HepG2 (cell line): ENCODE data around the gene CHAF1A. TPM values are rescaled to one million over a fixed set of nuclear protein-coding genes. Genes with fewer than 3 reads are reported as not detected.

Experiments used
- ATAC-seq: fragments of 200-7000 bp; cut with Tn5 transposase; 3 replicates; pipeline ENCODE4 v1.9.1; 2020; ENCODE audit warnings: mild to moderate bottlenecking, moderate library complexity
- BruUV-seq: library from RNA; stranded (reverse); fragments of 400-500 nt; replicated peaks from 2 replicates; lab custom pipeline; 2021; lab: Mats Ljungman, UMichigan
- CTCF ChIA-PET: fragments of 300-600 bp; formaldehyde crosslinking; extraction: SDS; loops from one replicate; lab custom pipeline; 2021; ENCODE audit warnings: low total read pairs, inconsistent platforms, low intra/inter-chr PET ratio; lab: Yijun Ruan, JAX
- POLR2A ChIA-PET: fragments of 350-600 bp; sonication (Branson Sonifier 250); formaldehyde crosslinking; loops from one replicate; lab custom pipeline; 2020; ENCODE audit warnings: antibody characterized with exemption, inconsistent platforms; lab: Yijun Ruan, JAX
- DNase-seq: peaks from one replicate; pipeline ENCODE4 v3.0.0-alpha.2; 2015; ENCODE audit warnings: low spot score
- FAIRE-seq: peaks from 3 replicates; lab custom pipeline; 2011; peaks lifted over from hg19 to GRCh38; lab: Jason Lieb, UNC
- H2AFZ ChIP-seq: one replicate; pipeline ENCODE4 v1.6.1; 2011; ENCODE audit warnings: low read length, inconsistent platforms
- H3K27ac ChIP-seq: fragments of 300-600 bp; 3 replicates; pipeline ENCODE4 v1.8.0; 2011; ENCODE audit warnings: mixed run types, mild to moderate bottlenecking, mixed read lengths, low read length, inconsistent platforms; ENCODE audit not compliant: insufficient read depth; ENCODE audit errors: extremely low read length
- H3K27me3 ChIP-seq, 2 experiments: fragments of 200-600 bp in 1 of 2; 2 replicates in 1 of 2; 3 replicates in 1 of 2; pipeline versions ENCODE4 v1.6.0 to v1.8.0; 2011; ENCODE audit warnings: low read length in 2 of 2, mild to moderate bottlenecking in 2 of 2, moderate library complexity in 2 of 2, inconsistent platforms in 1 of 2; ENCODE audit not compliant: insufficient read depth in 2 of 2, control insufficient read depth in 1 of 2
- H3K36me3 ChIP-seq, 2 experiments: fragments of 200-600 bp in 1 of 2; replicated peaks in 1 of 2; 2 replicates in 1 of 2; 3 replicates in 1 of 2; pipeline versions ENCODE4 v1.5.1 to v1.8.0; 2011; ENCODE audit warnings: low read length in 2 of 2, inconsistent platforms in 1 of 2; ENCODE audit not compliant: insufficient read depth in 2 of 2, control insufficient read depth in 1 of 2
- H3K4me1 ChIP-seq: 2 replicates; pipeline ENCODE4 v1.5.1; 2012; ENCODE audit warnings: low read length, inconsistent platforms; ENCODE audit not compliant: insufficient read depth
- H3K4me2 ChIP-seq: 2 replicates; pipeline ENCODE4 v1.6.0; 2011; ENCODE audit warnings: low read depth, low read length, inconsistent platforms
- H3K4me3 ChIP-seq, 3 experiments: fragments of 200-600 bp in 1 of 3; sonication (generic), shearing (Covaris generic) in 1 of 3; replicated peaks in 1 of 3; 2 replicates each; pipeline ENCODE4 v1.5.1; 2011 to 2016; ENCODE audit warnings: low read length in 3 of 3, inconsistent platforms in 2 of 3, low read depth in 2 of 3, mild to moderate bottlenecking in 2 of 3, control low read depth in 1 of 3, mixed read lengths in 1 of 3; ENCODE audit not compliant: insufficient read depth in 1 of 3
- H3K79me2 ChIP-seq: one replicate; pipeline ENCODE4 v1.6.1; 2011; ENCODE audit warnings: low read length, inconsistent platforms; ENCODE audit not compliant: insufficient read depth
- H3K9ac ChIP-seq: 2 replicates; pipeline ENCODE4 v1.6.0; 2011; ENCODE audit warnings: mild to moderate bottlenecking, low read depth, low read length, inconsistent platforms; ENCODE audit not compliant: insufficient read depth
- H3K9me3 ChIP-seq: 2 replicates; pipeline ENCODE4 v1.5.1; 2012; ENCODE audit warnings: mild to moderate bottlenecking, low read length
- H4K20me1 ChIP-seq: 2 replicates; pipeline ENCODE4 v1.6.0; 2011; ENCODE audit warnings: inconsistent platforms, mild to moderate bottlenecking, low read length, moderate library complexity; ENCODE audit not compliant: insufficient read depth
- BRD4 ChIP-seq: sonication (generic); formaldehyde crosslinking; IDR thresholded peaks from 2 replicates; pipeline ENCODE4 v1.4.0; 2020; ENCODE audit warnings: missing genetic modification reagents
- FOXK2 ChIP-seq: fragments of 450-650 bp; IDR thresholded peaks from 2 replicates; pipeline ENCODE4 v1.6.1; 2016
- PRMT3 ChIP-seq: sonication (generic); formaldehyde crosslinking; IDR thresholded peaks from 2 replicates; pipeline ENCODE4 v1.8.1; 2022; ENCODE audit warnings: low read depth, mild to moderate bottlenecking, moderate library complexity, missing genetic modification reagents, borderline replicate concordance
- RBM22 ChIP-seq: fragments of 200-400 bp; formaldehyde crosslinking; optimal IDR thresholded peaks from 2 replicates; pipeline ENCODE3; 2017; ENCODE audit warnings: mild to moderate bottlenecking, low read length, moderate library complexity
- RBM39 ChIP-seq: fragments of 200-400 bp; formaldehyde crosslinking; IDR thresholded peaks from one replicate; pipeline ENCODE4 v1.6.1; 2018; ENCODE audit warnings: antibody characterized with exemption, mild to moderate bottlenecking, low read depth, low read length; ENCODE audit not compliant: poor library complexity, severe bottlenecking
- ZFAT ChIP-seq: sonication (generic); formaldehyde crosslinking; conservative IDR thresholded peaks from 2 replicates; pipeline ENCODE4 v1.8.1; 2023; ENCODE audit warnings: missing genetic modification reagents, inconsistent platforms
- ZNF253 ChIP-seq: sonication (generic); formaldehyde crosslinking; IDR thresholded peaks from 2 replicates; pipeline ENCODE4 v1.8.0; 2022; ENCODE audit warnings: mild to moderate bottlenecking, missing genetic modification reagents, borderline replicate concordance
- WGBS: methylation state at CpG from one replicate; pipeline ENCODE4 v1.1.6; 2017; ENCODE audit warnings: low lambda C conversion rate; 5-methylcytosine and 5-hydroxymethylcytosine counted together
- in situ Hi-C: cut with HindIII; loops from 2 replicates; pipeline ENCODE4 v1.10.0; 2017; ENCODE audit warnings: low pct_unique_long_range_greater_than_20kb; ENCODE audit not compliant: extremely low pct_ligation_motif_present
- intact Hi-C: fragments of 100-400 bp; cut with micrococcal nuclease; formaldehyde crosslinking; loops from one replicate; pipeline ENCODE4 v1.10.0; 2022; ENCODE audit not compliant: unreplicated experiment
- polyA plus RNA-seq, 8 experiments: library from polyadenylated mRNA; depleted of rRNA in 3 of 8; stranded (reverse) in 7 of 8; unstranded in 1 of 8; fragments of >200 nt; fragmentation: Illumina TruSeq in 4 of 8; extraction: Trizol in 4 of 8; gene quantifications; 2 replicates each; pipeline versions ENCODE4 v1.2.1 to v1.2.3, GENCODE V29; 2011 to 2016; ENCODE audit warnings: low read depth in 4 of 8, missing spikeins in 1 of 8, mixed read lengths in 1 of 8; ENCODE audit not compliant: insufficient read depth in 1 of 8
- total RNA-seq, 5 experiments: library from RNA; depleted of rRNA; stranded (reverse); fragments of >200 nt; fragmentation: Illumina TruSeq; extraction: Trizol; gene quantifications; 2 replicates each; pipeline ENCODE4 v1.2.3, GENCODE V29; 2016; ENCODE audit warnings: low read depth in 1 of 5
- TF ChIP-seq, protein P1 (sequence below): sonication (generic); formaldehyde crosslinking; IDR thresholded peaks from one replicate; pipeline ENCODE4 v1.5.1; 2020; ENCODE audit warnings: mild to moderate bottlenecking, missing genetic modification reagents; ENCODE audit errors: not compliant biosample characterization
- TF ChIP-seq, protein P2 (sequence below): sonication (generic); formaldehyde crosslinking; IDR thresholded peaks from 2 replicates; pipeline ENCODE4 v1.5.0; 2020; ENCODE audit warnings: mild to moderate bottlenecking, missing genetic modification reagents

Gene CHAF1A
- total and polyA plus RNA-seq, 2 of the 13 experiments (the other 11 are each of a cell fraction or from before 2014, with no cell fraction given) = 11.0 to 34.8 TPM

DNA sequence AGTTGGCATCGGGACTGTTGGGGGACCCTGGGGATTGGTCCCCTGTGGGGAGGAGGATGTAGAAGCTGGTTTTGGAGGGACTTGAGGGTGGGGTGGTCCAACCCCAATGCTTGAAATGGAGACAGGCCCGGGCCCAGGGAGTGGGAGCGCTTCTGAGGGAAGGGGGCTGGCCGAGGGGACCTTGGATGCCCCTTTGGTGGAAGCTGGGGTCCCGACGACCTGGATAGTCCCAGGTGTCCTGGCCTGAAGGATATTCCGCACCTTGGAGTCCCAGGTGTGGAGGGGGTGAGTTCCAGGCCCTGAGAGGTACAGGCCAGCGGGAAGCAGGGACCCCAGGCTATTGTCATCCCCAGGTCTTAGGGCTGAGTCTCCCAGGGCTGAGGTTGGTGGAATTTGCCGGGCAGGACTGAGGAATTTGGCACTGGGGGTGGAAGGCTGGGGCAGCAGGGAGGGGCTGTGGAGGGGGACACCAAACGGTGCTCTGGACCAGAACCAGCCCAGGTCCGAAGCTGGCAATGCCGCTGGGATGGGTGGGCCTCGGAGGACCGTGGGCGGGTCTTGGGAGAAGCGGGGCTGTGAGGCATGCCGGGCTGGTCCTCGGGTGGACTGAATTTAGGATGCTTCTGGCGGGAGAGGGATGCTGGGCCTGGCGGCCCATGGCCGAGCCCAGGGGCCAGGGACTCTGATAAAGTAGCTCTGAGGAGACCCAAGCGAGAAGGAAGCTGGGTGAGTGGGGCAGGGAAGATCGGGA lies 71.5 kb downstream of the CHAF1A start:
- WGBS = 51% methylated on average over 23 of the region's 23 CpGs
- POLR2A ChIA-PET = no interaction called here
- intact Hi-C loops (loop anchor here (5.0 kb wide), 1 partner anchor 63 kb away; the partner anchor contains the start of gene PLIN5), in situ Hi-C loops (no loop called here)
- Histone ChIP-seq H3K79me2 (peaks cover 22% of the 10 kb centered on the region), H3K4me2 (peak overlapping the region; percentile 77), H3K9ac (peak overlapping the region; percentile 40), H2AFZ (no peak overlapping the region), H3K4me1 (peaks cover 21% of the 10 kb centered on the region), H3K27ac (no peak overlapping the region), H3K27me3 (no peaks in the 10 kb centered on the region; a peak in 1 of 5 replicates), H3K36me3 (peaks cover 14 to 26% of the 10 kb centered on the region in 2 experiments; a peak in 4 of 5 replicates), H4K20me1 (0 out of 2 replicates have a peak, but pooled peaks cover 4% of the 10 kb centered on the region), H3K4me3 (peak overlapping the region; percentile 79 to 94 (median 94)), H3K9me3 (no peaks in the 10 kb centered on the region)
- ATAC-seq (no peak), FAIRE-seq (no peak), DNase-seq (no peak)
- TF ChIP-seq, protein P1, sequence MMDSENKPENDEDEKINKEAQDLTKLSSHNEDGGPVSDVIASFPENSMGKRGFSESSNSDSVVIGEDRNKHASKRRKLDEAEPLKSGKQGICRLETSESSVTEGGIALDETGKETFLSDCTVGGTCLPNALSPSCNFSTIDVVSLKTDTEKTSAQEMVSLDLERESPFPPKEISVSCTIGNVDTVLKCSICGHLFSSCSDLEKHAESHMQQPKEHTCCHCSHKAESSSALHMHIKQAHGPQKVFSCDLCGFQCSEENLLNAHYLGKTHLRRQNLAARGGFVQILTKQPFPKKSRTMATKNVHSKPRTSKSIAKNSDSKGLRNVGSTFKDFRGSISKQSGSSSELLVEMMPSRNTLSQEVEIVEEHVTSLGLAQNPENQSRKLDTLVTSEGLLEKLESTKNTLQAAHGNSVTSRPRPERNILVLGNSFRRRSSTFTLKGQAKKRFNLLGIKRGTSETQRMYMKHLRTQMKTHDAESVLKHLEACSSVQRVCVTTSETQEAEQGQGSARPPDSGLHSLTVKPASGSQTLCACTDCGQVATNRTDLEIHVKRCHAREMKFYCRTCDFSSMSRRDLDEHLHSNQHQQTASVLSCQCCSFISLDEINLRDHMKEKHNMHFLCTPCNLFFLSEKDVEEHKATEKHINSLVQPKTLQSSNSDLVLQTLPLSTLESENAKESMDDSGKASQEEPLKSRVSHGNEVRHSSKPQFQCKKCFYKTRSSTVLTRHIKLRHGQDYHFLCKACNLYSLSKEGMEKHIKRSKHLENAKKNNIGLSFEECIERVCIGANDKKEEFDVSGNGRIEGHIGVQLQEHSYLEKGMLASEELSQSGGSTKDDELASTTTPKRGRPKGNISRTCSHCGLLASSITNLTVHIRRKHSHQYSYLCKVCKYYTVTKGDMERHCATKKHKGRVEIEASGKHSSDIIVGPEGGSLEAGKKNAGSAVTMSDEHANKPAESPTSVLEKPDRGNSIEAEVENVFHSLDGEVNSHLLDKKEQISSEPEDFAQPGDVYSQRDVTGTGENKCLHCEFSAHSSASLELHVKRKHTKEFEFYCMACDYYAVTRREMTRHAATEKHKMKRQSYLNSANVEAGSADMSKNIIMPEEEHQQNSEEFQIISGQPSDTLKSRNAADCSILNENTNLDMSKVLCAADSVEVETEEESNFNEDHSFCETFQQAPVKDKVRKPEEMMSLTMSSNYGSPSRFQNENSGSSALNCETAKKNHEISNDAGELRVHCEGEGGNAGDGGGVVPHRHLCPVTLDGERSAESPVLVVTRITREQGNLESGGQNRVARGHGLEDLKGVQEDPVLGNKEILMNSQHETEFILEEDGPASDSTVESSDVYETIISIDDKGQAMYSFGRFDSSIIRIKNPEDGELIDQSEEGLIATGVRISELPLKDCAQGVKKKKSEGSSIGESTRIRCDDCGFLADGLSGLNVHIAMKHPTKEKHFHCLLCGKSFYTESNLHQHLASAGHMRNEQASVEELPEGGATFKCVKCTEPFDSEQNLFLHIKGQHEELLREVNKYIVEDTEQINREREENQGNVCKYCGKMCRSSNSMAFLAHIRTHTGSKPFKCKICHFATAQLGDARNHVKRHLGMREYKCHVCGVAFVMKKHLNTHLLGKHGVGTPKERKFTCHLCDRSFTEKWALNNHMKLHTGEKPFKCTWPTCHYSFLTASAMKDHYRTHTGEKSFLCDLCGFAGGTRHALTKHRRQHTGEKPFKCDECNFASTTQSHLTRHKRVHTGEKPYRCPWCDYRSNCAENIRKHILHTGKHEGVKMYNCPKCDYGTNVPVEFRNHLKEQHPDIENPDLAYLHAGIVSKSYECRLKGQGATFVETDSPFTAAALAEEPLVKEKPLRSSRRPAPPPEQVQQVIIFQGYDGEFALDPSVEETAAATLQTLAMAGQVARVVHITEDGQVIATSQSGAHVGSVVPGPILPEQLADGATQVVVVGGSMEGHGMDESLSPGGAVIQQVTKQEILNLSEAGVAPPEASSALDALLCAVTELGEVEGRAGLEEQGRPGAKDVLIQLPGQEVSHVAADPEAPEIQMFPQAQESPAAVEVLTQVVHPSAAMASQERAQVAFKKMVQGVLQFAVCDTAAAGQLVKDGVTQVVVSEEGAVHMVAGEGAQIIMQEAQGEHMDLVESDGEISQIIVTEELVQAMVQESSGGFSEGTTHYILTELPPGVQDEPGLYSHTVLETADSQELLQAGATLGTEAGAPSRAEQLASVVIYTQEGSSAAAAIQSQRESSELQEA = peak; percentile 6
- TF ChIP-seq FOXK2 (no peak), ZNF253 (CRISPR knock-in tag) (no peak), PRMT3 (CRISPR knock-in tag) (no peak), BRD4 (CRISPR knock-in tag) (no peak), ZFAT (CRISPR knock-in tag) (no peak), RBM39 (peak; percentile 14), RBM22 (no peak)
- TF ChIP-seq, protein P2, sequence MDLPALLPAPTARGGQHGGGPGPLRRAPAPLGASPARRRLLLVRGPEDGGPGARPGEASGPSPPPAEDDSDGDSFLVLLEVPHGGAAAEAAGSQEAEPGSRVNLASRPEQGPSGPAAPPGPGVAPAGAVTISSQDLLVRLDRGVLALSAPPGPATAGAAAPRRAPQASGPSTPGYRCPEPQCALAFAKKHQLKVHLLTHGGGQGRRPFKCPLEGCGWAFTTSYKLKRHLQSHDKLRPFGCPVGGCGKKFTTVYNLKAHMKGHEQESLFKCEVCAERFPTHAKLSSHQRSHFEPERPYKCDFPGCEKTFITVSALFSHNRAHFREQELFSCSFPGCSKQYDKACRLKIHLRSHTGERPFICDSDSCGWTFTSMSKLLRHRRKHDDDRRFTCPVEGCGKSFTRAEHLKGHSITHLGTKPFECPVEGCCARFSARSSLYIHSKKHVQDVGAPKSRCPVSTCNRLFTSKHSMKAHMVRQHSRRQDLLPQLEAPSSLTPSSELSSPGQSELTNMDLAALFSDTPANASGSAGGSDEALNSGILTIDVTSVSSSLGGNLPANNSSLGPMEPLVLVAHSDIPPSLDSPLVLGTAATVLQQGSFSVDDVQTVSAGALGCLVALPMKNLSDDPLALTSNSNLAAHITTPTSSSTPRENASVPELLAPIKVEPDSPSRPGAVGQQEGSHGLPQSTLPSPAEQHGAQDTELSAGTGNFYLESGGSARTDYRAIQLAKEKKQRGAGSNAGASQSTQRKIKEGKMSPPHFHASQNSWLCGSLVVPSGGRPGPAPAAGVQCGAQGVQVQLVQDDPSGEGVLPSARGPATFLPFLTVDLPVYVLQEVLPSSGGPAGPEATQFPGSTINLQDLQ (CRISPR knock-in tag) = no peak
- BruUV-seq = no TSS peak
- CTCF ChIA-PET = no interaction called here
